IPS-15b (cell line): ENCODE results near the gene SKAP1.

ENCODE experiments used
- H3K27me3 ChIP-seq: one replicate; pipeline ENCODE4 v1.6.1; 2013; ENCODE audit warnings: low read length; ENCODE audit not compliant: control insufficient read depth, insufficient read depth
- H3K36me3 ChIP-seq: one replicate; pipeline ENCODE4 v1.6.1; 2013; ENCODE audit warnings: low read length; ENCODE audit not compliant: control insufficient read depth, insufficient read depth
- H3K4me1 ChIP-seq: one replicate; pipeline ENCODE4 v1.6.1; 2013; ENCODE audit warnings: mild to moderate bottlenecking, low read length; ENCODE audit not compliant: control insufficient read depth, insufficient read depth
- H3K4me3 ChIP-seq: one replicate; pipeline ENCODE4 v1.5.1; 2013; ENCODE audit warnings: low read depth, low read length
- H3K9ac ChIP-seq: one replicate; pipeline ENCODE4 v1.6.1; 2013; ENCODE audit warnings: low read depth, mild to moderate bottlenecking, low read length
- H3K9me3 ChIP-seq: one replicate; pipeline ENCODE4 v1.6.1; 2013; ENCODE audit warnings: mild to moderate bottlenecking, low read length; ENCODE audit not compliant: control insufficient read depth, insufficient read depth

The SKAP1 gene

DNA sequence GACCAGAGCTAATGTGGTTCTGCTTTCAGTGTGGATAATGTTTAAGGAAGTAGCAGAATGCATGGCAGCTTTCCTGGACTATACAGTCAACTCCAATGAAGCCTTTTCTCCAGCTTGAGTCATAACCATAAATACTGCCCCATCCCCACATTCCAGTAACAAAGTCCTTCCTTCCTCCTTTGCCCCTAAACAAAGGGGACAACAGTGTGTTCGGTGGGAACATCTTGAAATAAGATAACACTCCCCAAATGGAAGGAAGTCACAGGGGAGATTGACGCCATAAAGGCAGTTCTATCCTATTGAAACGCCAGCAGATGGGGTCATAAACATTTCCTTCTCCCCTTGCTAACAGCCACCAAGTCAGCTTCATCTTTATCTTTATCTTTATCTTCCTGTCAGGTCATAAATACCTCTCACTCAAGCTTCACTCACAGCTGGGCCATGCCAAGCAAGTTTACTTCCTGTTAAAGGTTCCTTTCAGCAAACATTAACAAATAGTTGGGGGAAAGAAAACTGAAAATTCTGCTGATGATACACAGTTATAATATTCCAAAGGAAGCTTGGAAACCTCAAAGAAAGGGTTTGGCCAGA is 185.8 kb downstream of the SKAP1 start:
- no peak overlapping the region for H3K9ac ChIP-seq
- peaks cover 7% of the 10 kb centered on the region for H3K4me1 ChIP-seq
- H3K4me3 ChIP-seq: no peak overlapping the region

DNA sequence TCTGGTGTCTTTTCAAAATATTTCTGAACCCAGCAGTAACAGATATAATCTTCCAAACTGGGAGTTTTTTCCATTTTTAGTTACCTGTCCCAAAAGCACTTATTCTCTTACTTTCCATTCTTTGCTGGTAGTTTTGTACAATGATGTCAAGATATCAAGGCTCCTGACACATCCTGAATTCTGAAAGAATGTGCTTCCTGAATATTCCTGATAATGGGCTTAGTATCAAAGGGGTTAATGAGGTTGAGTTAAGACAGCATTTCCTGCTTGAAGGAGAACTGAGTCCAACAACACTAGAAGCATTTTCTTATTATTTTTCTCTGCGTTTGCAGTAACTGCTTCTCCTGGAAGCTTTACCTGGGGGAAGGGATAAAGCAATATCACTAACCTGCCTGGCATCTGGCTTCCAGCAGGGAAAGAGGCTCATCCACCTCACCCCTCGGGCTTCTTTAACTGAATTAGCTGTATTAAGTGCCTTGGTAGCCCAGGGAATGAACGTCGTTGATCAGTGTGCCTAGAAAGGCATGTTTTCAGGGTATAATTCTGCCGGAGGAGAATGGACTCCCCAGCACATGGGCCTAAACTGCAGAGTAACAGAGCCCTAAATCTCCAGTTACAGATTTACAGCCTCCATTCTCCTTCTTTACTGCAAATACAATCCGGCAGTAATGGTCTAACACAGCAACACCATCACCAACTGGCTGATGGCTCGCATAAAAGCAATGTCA is 188.1 kb downstream of the SKAP1 start:
- Histone ChIP-seq H3K4me1 (peaks cover 7% of the 10 kb centered on the region), H3K9ac (no peak overlapping the region), H3K36me3 (no peaks in the 10 kb centered on the region), H3K4me3 (no peak overlapping the region), H3K9me3 (no peaks in the 10 kb centered on the region), H3K27me3 (no peaks in the 10 kb centered on the region)

More for the DNA sequence above, 185.8 kb downstream of the SKAP1 start:
- Histone ChIP-seq H3K9me3 (no peaks in the 10 kb centered on the region), H3K36me3 (no peaks in the 10 kb centered on the region), H3K27me3 (no peaks in the 10 kb centered on the region)

DNA sequence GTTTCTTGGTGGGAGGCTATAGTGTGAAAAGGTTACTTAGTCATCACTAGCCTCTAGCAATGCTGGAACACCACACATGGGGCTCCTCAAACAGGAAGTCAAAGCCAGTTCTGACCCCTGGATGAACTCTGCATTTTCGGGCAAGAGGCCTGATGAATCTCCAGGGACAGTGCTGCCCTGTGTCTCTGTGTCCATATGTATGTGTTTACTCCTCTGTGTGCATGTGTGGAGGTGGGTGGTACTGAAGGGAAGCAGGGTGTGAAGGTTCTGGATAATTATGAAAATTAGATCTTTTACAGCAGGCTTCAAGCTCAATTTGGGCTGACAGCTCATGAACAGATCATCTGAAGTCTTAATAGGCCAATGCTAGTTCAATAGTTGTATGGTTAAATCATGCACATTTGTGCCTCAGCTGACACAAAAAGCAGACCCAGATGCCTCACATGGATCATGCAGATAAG is 188.9 kb downstream of the SKAP1 start:
- no peaks in the 10 kb centered on the region for H3K27me3 ChIP-seq
- H3K4me3 ChIP-seq: no peak overlapping the region
- no peaks in the 10 kb centered on the region for H3K9me3 ChIP-seq
- H3K9ac ChIP-seq: no peak overlapping the region
- no peaks in the 10 kb centered on the region for H3K36me3 ChIP-seq
- peaks cover 7% of the 10 kb centered on the region for H3K4me1 ChIP-seq

DNA sequence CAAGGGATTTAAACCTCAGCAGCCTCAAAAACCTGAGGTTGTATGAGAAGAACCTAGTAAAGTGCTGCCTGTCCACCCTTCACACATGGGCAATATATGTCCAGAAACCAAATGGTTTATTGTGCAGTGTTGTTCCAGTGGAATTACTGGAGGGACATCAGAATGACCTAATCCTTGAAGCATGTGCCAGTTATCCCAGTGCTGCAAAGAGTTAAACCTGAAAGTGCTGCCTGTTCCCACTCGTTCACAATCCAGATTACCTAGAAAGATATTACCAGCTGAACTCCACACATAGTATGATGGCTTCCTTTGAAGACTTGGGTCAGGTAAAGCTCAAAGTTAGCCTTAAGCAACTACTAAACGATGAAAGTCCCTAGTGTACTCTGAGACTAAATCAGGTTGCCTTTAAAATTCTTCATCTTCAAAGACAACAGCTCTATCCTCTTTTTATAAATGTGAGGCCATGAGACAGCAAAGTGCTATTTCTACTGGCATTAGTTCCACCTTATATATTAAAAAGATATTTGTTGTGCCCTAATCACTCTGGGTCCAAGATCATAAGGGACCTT is 189.4 kb downstream of the SKAP1 start:
- Histone ChIP-seq H3K36me3 (no peaks in the 10 kb centered on the region), H3K27me3 (no peaks in the 10 kb centered on the region), H3K4me3 (no peak overlapping the region), H3K4me1 (peaks cover 7% of the 10 kb centered on the region), H3K9me3 (no peaks in the 10 kb centered on the region), H3K9ac (no peak overlapping the region)

DNA sequence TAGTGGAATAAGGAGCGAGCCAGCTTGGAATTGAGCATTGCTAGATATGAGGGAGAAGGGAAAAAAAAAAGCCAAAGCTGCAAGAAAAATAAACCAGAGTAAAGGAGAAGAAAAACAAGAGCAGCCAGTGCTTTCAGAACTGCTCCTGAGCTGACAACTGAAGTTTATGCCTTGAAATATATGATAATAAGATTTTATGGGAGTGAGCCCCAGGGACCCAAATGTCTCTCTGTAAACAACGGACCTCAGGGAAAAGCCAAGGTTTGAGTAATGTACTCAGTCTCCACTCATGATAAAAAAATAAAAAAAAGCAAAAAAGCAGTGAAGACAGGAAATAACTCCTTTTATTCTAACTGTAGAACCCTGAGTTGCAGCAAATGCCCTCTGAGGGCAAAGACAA is 189.9 kb downstream of the SKAP1 start:
- Histone ChIP-seq H3K27me3 (no peaks in the 10 kb centered on the region), H3K9ac (no peak overlapping the region), H3K4me3 (no peak overlapping the region), H3K9me3 (no peaks in the 10 kb centered on the region), H3K4me1 (peaks cover 7% of the 10 kb centered on the region), H3K36me3 (no peaks in the 10 kb centered on the region)

DNA sequence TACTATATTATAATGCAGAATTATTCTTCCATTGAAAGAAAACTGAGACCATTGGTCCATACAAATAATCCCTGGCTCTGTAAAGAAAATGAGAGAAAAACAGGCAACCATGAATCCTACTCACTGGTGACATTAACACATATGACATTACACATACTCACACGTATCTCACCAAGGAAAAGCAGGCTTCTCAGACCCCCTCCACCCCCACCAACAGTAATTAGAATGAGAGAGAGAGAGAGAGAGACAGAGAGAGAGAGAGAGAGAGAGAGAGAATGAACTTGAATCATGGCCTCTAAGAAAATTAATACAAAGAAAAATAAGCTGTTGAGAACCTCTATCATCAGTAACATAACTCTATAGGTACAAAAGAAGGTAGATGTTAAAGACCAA is 190.4 kb downstream of the SKAP1 start:
- Histone ChIP-seq H3K4me1 (peaks cover 3% of the 10 kb centered on the region), H3K27me3 (no peaks in the 10 kb centered on the region), H3K4me3 (no peak overlapping the region), H3K9ac (no peak overlapping the region), H3K9me3 (no peaks in the 10 kb centered on the region), H3K36me3 (no peaks in the 10 kb centered on the region)

DNA sequence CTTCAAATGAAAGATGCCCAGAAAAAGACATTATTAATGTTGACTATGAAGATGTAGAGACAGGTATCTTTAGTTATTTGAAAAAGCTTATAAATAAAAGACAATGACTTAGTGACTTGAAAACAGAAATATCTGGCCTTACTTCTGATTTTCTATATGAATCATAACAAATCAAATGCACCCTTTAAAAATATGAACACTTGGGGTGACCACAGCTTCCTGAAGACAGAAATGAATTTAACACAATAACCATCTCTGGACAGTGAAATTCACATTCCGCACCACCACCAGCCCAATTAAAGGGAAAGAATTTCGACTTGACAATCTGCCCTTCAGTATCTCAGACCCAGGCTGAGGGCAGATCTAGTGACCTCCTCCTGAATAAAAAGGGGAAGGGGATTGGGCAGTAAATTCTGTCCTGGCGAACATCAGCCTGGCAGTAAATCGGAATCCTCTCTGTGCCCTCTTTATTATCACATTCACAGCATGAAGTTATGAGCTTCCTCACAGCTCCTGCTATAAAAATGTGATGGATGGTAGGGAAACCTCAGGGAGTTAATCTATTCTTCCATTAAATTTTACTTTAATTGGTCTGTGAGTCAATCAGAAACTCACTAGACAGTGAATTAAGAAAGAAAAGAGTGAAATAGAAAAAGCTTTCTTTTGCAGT is 190.9 kb downstream of the SKAP1 start:
- H3K9me3 ChIP-seq: no peaks in the 10 kb centered on the region
- H3K9ac ChIP-seq: no peak overlapping the region
- H3K36me3 ChIP-seq: no peaks in the 10 kb centered on the region
- peaks cover 2% of the 10 kb centered on the region for H3K4me1 ChIP-seq
- no peak overlapping the region for H3K4me3 ChIP-seq
- no peaks in the 10 kb centered on the region for H3K27me3 ChIP-seq

DNA sequence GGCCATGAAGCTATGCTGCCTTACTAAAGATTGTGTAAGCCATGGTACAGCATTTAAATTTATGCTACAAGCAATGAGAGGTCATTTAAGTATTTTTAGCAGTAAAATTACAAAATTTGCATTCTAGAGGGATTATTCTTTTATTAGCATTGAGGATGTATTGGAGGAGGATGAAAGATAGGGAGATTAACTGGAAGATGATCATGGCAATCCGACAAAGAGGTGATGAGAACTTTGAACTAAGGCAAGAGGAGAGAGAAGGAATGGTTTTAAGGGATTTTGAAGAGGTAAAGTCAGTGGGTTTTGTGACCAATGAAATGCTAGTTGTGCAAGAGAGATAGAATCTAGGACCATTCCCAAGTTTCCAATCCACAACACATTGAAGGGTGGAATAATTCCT is 192.6 kb downstream of the SKAP1 start:
- H3K36me3 ChIP-seq: no peaks in the 10 kb centered on the region
- no peaks in the 10 kb centered on the region for H3K9me3 ChIP-seq
- H3K27me3 ChIP-seq: no peaks in the 10 kb centered on the region
- no peak overlapping the region for H3K9ac ChIP-seq
- no peaks in the 10 kb centered on the region for H3K4me1 ChIP-seq
- H3K4me3 ChIP-seq: no peak overlapping the region

DNA sequence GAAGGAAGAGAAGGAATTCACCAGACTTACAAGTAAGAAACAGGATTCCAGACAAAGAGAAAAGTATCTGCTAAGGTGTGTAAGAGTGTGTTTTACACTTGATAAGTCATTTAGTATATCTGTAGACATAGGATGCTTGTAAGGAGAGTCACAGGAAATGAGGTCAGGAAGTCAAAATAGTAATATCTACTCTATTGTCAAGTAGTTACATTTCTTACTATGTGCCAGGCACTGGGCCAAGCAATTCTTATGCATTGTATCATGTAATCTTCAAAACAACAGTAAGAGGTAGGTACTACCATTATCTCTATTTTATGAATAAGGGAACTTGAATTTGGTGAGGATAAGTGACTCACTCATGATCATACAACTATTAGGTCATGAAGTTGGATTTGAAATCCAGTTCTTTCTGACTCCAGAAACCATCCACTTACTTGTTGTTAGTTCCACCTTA is 193.3 kb downstream of the SKAP1 start:
- Histone ChIP-seq H3K9ac (no peak overlapping the region), H3K36me3 (no peaks in the 10 kb centered on the region), H3K4me3 (no peak overlapping the region), H3K9me3 (no peaks in the 10 kb centered on the region), H3K27me3 (no peaks in the 10 kb centered on the region), H3K4me1 (no peaks in the 10 kb centered on the region)

DNA sequence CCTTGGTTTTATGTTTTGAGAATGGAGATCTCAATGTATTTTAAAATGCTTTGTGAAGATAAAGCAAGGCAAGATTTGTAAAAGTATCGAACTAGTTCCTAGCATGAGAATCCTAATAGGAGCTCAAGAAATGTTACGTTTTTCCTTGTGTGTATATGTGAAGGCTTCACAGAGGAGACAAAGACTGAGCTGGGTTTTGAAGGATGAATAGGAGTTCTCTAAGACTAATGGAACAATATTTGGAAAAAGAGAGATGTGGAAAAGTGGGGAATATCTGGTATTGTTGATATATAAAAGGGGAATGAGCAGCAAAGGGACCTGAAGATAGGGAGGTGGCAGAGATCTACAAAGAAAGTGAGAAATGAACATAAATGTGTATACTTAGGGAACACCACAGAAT is 195.1 kb downstream of the SKAP1 start:
- no peaks in the 10 kb centered on the region for H3K9me3 ChIP-seq
- no peaks in the 10 kb centered on the region for H3K36me3 ChIP-seq
- H3K9ac ChIP-seq: no peak overlapping the region
- H3K27me3 ChIP-seq: no peaks in the 10 kb centered on the region
- no peaks in the 10 kb centered on the region for H3K4me1 ChIP-seq
- H3K4me3 ChIP-seq: no peak overlapping the region

DNA sequence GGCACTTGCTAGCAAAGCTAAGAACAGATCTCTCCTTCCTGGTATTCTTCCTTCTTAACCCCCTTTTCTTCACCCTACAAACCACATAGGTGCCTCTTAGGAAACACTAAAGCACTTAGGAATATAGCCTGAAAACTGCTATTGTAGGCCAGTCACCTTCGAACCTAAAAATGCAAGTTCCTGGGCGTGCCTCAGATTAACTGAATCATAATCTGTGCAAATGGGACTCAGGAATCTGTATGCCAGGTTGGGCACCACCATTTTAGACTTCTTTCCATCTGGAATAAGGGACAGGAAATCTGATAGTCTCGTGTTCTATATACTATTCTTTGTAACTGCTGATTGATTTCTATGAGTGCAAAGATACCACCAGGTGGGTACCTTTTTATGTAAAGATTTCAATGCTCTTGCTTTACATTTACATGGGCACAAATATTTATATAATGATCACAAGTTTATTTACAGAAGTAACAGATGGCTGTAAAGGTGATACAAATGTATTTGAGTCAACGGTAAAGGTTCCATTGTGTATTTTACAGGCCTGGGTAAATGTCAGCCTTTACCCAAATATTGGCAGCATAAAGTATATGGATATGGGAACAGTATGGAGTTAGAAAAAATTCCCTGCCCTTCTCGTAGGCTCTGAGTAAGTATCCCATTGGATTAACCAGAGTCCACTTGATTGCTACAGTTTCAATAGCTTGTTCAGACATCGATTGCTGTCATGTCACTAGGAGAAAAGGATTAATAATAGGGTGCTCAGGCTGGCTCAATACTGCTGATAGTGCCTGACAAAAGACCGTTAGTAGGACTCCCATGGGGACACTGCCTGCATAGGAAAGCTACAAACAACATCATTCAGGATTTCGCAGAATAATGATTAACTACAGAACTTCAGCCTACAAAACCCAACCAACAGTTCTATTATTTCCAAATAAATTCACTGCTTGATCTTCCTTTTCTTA is 197.7 kb downstream of the SKAP1 start:
- no peaks in the 10 kb centered on the region for H3K27me3 ChIP-seq

More for the DNA sequence above, 197.7 kb downstream of the SKAP1 start:
- Histone ChIP-seq H3K4me3 (no peak overlapping the region), H3K4me1 (no peaks in the 10 kb centered on the region), H3K9ac (no peak overlapping the region), H3K36me3 (no peaks in the 10 kb centered on the region), H3K9me3 (no peaks in the 10 kb centered on the region)
